NCI-H2171 treated with DMSO at 0.1 percent for 48 hours (cell line): Measurements from ENCODE around the gene S100A14.
"Not testable (repeated sequence)": the region's sequence is repeated elsewhere in the genome, so short reads cannot be mapped to it uniquely, and the experiment has no call there.

Experiments used
- DNase-seq: peaks from one replicate; lab custom pipeline; 2025; lab: John Stamatoyannopoulos, UW

The S100A14 gene

GRCh38 chr1:153614906-153615305 is 1.2 kb downstream of the S100A14 start:
- no peak for DNase-seq

GRCh38 chr1:153614189-153614900 is 1.8 kb downstream of the S100A14 start:
- DNase-seq: no peak

GRCh38 chr1:153613406-153613805 is 2.7 kb downstream of the S100A14 start:
- no peak for DNase-seq

GRCh38 chr1:153612755-153613331 is 3.3 kb downstream of the S100A14 start, which contains the start of gene S100A16:
Gene S100A16 (minus strand): TSS chr1:153613137. CDS start chr1:153608151, 4,986 bp downstream.
- DNase-seq: no peak

GRCh38 chr1:153612111-153612754 is 3.9 kb downstream of the S100A14 start:
- DNase-seq: no peak

- no peak for DNase-seq
These were observed 4.8 kb downstream of the S100A14 start for GRCh38 chr1:153611356-153611755.

GRCh38 chr1:153610811-153611301 is 5.3 kb downstream of the S100A14 start:
- DNase-seq: no peak

- DNase-seq: no peak
These were observed 5.8 kb downstream of the S100A14 start for GRCh38 chr1:153610334-153610733.

- DNase-seq: no peak
These were observed 6.6 kb downstream of the S100A14 start for GRCh38 chr1:153609585-153609907.

- DNase-seq: no peak
These were observed 7.2 kb downstream of the S100A14 start for GRCh38 chr1:153608742-153609584.

- no peak for DNase-seq
These were observed 7.9 kb downstream of the S100A14 start for GRCh38 chr1:153608089-153608682.

- DNase-seq: no peak
These were observed 8.7 kb downstream of the S100A14 start for GRCh38 chr1:153607381-153607780.

GRCh38 chr1:153606194-153606593 is 9.9 kb downstream of the S100A14 start:
- no peak for DNase-seq

- DNase-seq: no peak
These were observed 13.4 kb downstream of the S100A14 start for GRCh38 chr1:153602749-153603148.

GRCh38 chr1:153599847-153600246 is 16.3 kb downstream of the S100A14 start:
- DNase-seq: no peak

- peak; percentile 34 for DNase-seq
These were observed 17.6 kb downstream of the S100A14 start for GRCh38 chr1:153598309-153599172.

GRCh38 chr1:153597206-153597605 is 18.9 kb downstream of the S100A14 start:
- DNase-seq: no peak

- DNase-seq: no peak
These were observed 23.4 kb downstream of the S100A14 start for GRCh38 chr1:153592748-153593147.

- no peak for DNase-seq
These were observed 27.6 kb downstream of the S100A14 start for GRCh38 chr1:153588482-153588881.

- DNase-seq: not testable (repeated sequence)
These were observed 28.1 kb downstream of the S100A14 start for GRCh38 chr1:153588033-153588432.

- no peak for DNase-seq
These were observed 28.8 kb downstream of the S100A14 start for GRCh38 chr1:153587314-153587713.
